Hepatocyte (in vitro differentiated cells): ENCODE results near the gene TM2D3. TPM values are rescaled to one million over a fixed set of nuclear protein-coding genes. Genes with fewer than 3 reads are reported as not detected.
"Not testable (repeated sequence)": the region's sequence is repeated elsewhere in the genome, so short reads cannot be mapped to it uniquely, and the experiment has no call there.

Experiments used
- DNase-seq: peaks from one replicate; pipeline ENCODE4 v3.0.0-alpha.2; 2016; ENCODE audit warnings: low spot score
- H2AFZ ChIP-seq: fragments of 200-600 bp; sonication (generic); 2 replicates; pipeline ENCODE4 v1.6.0; 2016; ENCODE audit warnings: antibody characterized with exemption, mild to moderate bottlenecking
- H3K27ac ChIP-seq: fragments of 200-600 bp; sonication (generic); 2 replicates; pipeline ENCODE4 v1.5.1; 2016; ENCODE audit warnings: mild to moderate bottlenecking
- H3K27me3 ChIP-seq: fragments of 200-600 bp; sonication (generic); 2 replicates; pipeline ENCODE4 v1.6.1; 2016
- H3K36me3 ChIP-seq: fragments of 200-600 bp; sonication (generic); replicated peaks from 2 replicates; pipeline ENCODE4 v1.5.1; 2016; ENCODE audit warnings: low read depth; ENCODE audit not compliant: insufficient read depth
- H3K4me1 ChIP-seq: fragments of 200-600 bp; sonication (generic); 2 replicates; pipeline ENCODE4 v1.5.1; 2016; ENCODE audit warnings: mild to moderate bottlenecking, moderate library complexity; ENCODE audit not compliant: insufficient read depth
- H3K4me2 ChIP-seq: fragments of 200-600 bp; sonication (generic); 2 replicates; pipeline ENCODE4 v1.6.0; 2016
- H3K4me3 ChIP-seq: fragments of 200-600 bp; sonication (generic); 2 replicates; pipeline ENCODE4 v1.5.1; 2016; ENCODE audit warnings: mild to moderate bottlenecking
- H3K79me2 ChIP-seq: fragments of 200-600 bp; sonication (generic); 2 replicates; pipeline ENCODE4 v1.6.0; 2017; ENCODE audit warnings: mild to moderate bottlenecking
- H3K9me2 ChIP-seq: fragments of 200-600 bp; sonication (generic); replicated peaks from 2 replicates; pipeline ENCODE4 v1.6.0; 2017; ENCODE audit warnings: mild to moderate bottlenecking; ENCODE audit not compliant: insufficient read depth
- H3K9me3 ChIP-seq: fragments of 200-600 bp; sonication (generic); 2 replicates; pipeline ENCODE4 v1.5.1; 2016; ENCODE audit warnings: low read depth, mild to moderate bottlenecking
- H4K20me1 ChIP-seq: fragments of 200-600 bp; sonication (generic); 2 replicates; pipeline ENCODE4 v1.6.0; 2016; ENCODE audit warnings: mild to moderate bottlenecking; ENCODE audit not compliant: insufficient read depth, poor library complexity, severe bottlenecking
- EZH2 ChIP-seq: fragments of 200-600 bp; sonication (generic); IDR thresholded peaks from 2 replicates; pipeline ENCODE4 v1.6.1; 2016; ENCODE audit warnings: antibody characterized with exemption, mild to moderate bottlenecking, borderline replicate concordance
- EZH2phosphoT487 ChIP-seq: fragments of 200-600 bp; sonication (generic); IDR thresholded peaks from one replicate; pipeline ENCODE4 v1.6.1; 2018; ENCODE audit warnings: antibody characterized with exemption, mild to moderate bottlenecking, low read depth, moderate library complexity; ENCODE audit not compliant: unreplicated experiment, severe bottlenecking
- WGBS: methylation state at CpG from one replicate; pipeline ENCODE4 v1.1.6; 2016; ENCODE audit warnings: low lambda C conversion rate; ENCODE audit errors: missing lambda C conversion rate; 5-methylcytosine and 5-hydroxymethylcytosine counted together
- polyA plus RNA-seq: library from polyadenylated mRNA; unstranded; fragments of >200 nt; fragmentation: Nextera tagmentation; extraction: Ambion mirVana; gene quantifications from 2 replicates; pipeline ENCODE4 v1.2.1, GENCODE V29; 2016
- total RNA-seq: library from RNA; depleted of rRNA; stranded (reverse); fragments of >200 nt; gene quantifications from 2 replicates; pipeline ENCODE4 v1.2.3, GENCODE V29; 2014
- TF ChIP-seq, protein P1 (sequence below): fragments of 200-600 bp; sonication (generic); IDR thresholded peaks from 2 replicates; pipeline ENCODE4 v1.5.1; 2016; ENCODE audit warnings: antibody characterized with exemption, mild to moderate bottlenecking; ENCODE audit not compliant: poor library complexity

The TM2D3 gene
- total and polyA plus RNA-seq, 2 experiments from 2014 or later = 41.9 to 55.7 TPM

DNA sequence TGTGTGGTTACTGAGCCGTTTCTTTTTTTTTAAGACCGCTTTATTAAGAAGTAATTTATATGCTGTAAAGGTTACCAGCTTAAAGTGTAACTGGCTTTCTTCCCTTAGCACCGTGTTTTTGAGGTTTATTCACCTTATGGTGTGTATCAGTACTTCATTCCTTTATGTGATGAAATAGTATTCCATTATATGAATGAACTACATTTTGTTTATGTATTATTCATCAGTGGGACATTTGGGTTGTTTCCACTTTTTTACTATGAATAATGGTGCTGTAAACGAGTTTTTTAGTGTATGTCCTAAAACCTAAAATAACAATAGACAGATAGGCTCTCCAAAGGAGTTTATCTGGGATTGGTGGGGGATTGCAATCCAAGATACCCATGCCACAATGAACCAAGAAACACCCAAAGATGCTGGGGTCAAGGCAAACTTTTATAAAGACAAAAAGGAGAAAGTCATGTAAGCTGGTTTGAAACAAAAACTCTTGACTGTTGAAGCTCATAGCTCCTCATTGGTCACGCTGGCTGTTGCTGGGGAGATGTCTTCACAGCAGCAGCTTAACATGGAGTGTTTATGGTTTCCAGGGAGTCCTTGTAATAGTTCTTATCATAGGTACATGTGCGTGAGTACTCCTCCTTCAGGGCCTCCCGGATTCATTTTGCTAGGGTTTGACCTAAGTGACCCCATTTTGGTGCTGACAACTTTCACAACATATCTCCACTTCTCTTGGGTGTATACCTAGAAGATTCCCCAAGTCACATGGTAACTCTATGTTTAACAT is 16.0 kb downstream of the TM2D3 start:
- H4K20me1 ChIP-seq = no peaks in the 10 kb centered on the region
- 80% methylated on average over 7 of the region's 7 CpGs for WGBS
- peaks cover 5% of the 10 kb centered on the region for H3K79me2 ChIP-seq
- H3K9me3 ChIP-seq = no peaks in the 10 kb centered on the region
- no peaks in the 10 kb centered on the region for H3K27me3 ChIP-seq
- H2AFZ ChIP-seq = no peak overlapping the region
- DNase-seq = no peak
- no peaks in the 10 kb centered on the region for H3K9me2 ChIP-seq
- H3K4me2 ChIP-seq = no peak overlapping the region
- H3K4me3 ChIP-seq = no peak overlapping the region
- TF ChIP-seq, protein P1, sequence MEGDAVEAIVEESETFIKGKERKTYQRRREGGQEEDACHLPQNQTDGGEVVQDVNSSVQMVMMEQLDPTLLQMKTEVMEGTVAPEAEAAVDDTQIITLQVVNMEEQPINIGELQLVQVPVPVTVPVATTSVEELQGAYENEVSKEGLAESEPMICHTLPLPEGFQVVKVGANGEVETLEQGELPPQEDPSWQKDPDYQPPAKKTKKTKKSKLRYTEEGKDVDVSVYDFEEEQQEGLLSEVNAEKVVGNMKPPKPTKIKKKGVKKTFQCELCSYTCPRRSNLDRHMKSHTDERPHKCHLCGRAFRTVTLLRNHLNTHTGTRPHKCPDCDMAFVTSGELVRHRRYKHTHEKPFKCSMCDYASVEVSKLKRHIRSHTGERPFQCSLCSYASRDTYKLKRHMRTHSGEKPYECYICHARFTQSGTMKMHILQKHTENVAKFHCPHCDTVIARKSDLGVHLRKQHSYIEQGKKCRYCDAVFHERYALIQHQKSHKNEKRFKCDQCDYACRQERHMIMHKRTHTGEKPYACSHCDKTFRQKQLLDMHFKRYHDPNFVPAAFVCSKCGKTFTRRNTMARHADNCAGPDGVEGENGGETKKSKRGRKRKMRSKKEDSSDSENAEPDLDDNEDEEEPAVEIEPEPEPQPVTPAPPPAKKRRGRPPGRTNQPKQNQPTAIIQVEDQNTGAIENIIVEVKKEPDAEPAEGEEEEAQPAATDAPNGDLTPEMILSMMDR = no peak
- no peak for TF ChIP-seq EZH2phosphoT487
- no peak overlapping the region for H3K27ac ChIP-seq
- peaks cover 4% of the 10 kb centered on the region for H3K4me1 ChIP-seq
- H3K36me3 ChIP-seq = no peaks in the 10 kb centered on the region

DNA sequence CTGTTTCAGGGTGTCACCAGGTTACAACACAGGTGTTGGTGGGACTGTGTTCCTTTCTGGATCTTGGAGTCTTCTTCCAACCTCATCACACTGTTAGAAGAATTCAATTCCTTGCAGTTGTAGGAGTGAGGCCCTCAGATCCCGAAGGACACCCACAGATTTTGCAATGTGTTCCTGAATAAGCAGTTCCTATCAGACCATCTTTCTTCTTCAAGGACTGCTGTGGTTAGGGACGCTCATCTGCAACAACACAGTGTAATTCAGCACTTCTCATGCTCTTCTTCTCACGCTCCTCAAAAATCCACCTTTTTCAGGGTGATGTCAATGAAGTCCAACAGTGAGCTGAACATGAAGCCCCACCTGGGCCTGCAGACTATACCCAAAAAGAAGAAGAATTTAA is 18.8 kb downstream of the TM2D3 start:
- no peaks in the 10 kb centered on the region for H3K9me3 ChIP-seq
- no peak overlapping the region for H2AFZ ChIP-seq
- no peak overlapping the region for H3K27ac ChIP-seq
- no peaks in the 10 kb centered on the region for H3K36me3 ChIP-seq
- no peaks in the 10 kb centered on the region for H3K9me2 ChIP-seq
- no peaks in the 10 kb centered on the region for H3K79me2 ChIP-seq
- H3K4me3 ChIP-seq = no peak overlapping the region
- DNase-seq = no peak
- peaks cover 4% of the 10 kb centered on the region for H3K4me1 ChIP-seq
- no peaks in the 10 kb centered on the region for H3K27me3 ChIP-seq
- H4K20me1 ChIP-seq = no peaks in the 10 kb centered on the region
- 90% methylated on average over 3 of the region's 3 CpGs for WGBS
- TF ChIP-seq, protein P1 = no peak
- TF ChIP-seq EZH2 (no peak), EZH2phosphoT487 (no peak)
- H3K4me2 ChIP-seq = no peak overlapping the region

DNA sequence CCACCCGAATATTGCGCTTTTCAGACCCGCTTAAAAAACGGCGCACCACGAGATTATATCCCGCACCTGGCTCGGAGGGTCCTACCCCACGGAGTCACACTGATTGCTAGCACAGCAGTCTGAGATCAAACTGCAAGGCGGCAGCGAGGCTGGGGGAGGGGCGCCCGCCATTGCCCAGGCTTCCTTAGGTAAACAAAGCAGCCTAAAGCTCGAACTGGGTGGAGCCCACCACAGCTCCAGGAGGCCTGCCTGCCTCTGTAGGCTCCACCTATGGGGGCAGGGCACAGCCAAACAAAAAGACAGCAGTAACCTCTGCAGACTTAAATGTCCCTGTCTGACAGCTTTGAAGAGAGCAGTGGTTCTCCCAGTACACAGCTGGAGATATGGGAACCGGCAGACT is 25.5 kb downstream of the TM2D3 start:
- not testable (repeated sequence) for H3K4me2 ChIP-seq, H3K9me2 ChIP-seq, DNase-seq, H3K36me3 ChIP-seq, H3K79me2 ChIP-seq, H3K4me1 ChIP-seq, H3K27me3 ChIP-seq, H4K20me1 ChIP-seq, H2AFZ ChIP-seq, H3K27ac ChIP-seq, H3K4me3 ChIP-seq, H3K9me3 ChIP-seq
- 77% methylated on average over 15 of the region's 15 CpGs for WGBS

DNA sequence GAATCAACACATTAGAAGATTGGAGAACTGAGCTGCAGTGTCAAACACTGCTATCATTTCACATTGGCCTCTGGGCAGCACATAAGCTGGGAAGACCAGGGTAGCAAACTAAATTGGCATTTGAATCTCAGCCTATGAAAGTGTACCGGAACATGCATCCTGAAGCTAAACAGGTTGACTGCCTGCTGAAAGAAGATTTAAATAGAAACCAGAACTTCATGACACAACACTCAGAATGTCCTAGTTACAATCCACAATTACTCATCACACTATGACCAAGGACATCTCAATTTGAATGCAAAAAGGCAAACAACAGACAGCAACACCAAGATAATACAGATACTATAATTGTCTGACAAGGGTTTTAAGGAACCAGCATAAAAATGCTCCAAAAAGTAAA is 26.2 kb downstream of the TM2D3 start:
- WGBS = 67% methylated on average over 1 of the region's 1 CpG
- no peak overlapping the region for H3K4me2 ChIP-seq
- H3K79me2 ChIP-seq = no peaks in the 10 kb centered on the region

More for the DNA sequence above, 26.2 kb downstream of the TM2D3 start:
- DNase-seq = no peak
- Histone ChIP-seq H3K9me3 (no peaks in the 10 kb centered on the region), H3K36me3 (no peaks in the 10 kb centered on the region), H3K4me3 (no peak overlapping the region), H3K27me3 (no peaks in the 10 kb centered on the region), H4K20me1 (no peaks in the 10 kb centered on the region), H3K4me1 (no peaks in the 10 kb centered on the region), H3K9me2 (no peaks in the 10 kb centered on the region), H3K27ac (no peak overlapping the region), H2AFZ (no peak overlapping the region)
- no peak for TF ChIP-seq EZH2phosphoT487
- TF ChIP-seq, protein P1 = no peak
- TF ChIP-seq EZH2 = no peak
